HG03039 (cell line): ENCODE results near the gene ALOX12B.
"Not testable (repeated sequence)": the region's sequence is repeated elsewhere in the genome, so short reads cannot be mapped to it uniquely, and the experiment has no call there.

ENCODE experiments used
- ATAC-seq: cut with Tn5 transposase; IDR thresholded peaks from one replicate; pipeline ENCODE4 v1.9.1; 2021; ENCODE audit warnings: mild to moderate bottlenecking, moderate library complexity; ENCODE audit not compliant: unreplicated experiment

Gene ALOX12B

DNA sequence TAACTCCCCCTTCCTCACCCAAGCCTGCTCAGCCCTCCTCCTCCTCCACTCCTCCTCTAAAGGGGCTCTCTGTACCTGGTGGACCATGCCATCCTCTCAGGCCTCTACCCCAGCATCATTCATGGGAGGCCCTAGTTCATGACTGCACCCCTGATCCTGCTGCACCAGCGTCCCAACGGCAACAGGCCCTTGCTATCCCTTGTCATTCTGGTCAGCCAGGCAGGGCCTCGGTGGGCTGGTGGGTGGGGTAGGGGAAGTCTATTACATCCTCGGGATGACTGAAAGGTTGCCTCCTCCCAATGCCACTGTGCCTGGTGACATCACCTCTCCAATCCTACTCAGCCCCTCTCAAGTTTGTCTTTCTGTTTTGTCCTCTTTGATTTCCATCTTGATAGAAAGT lies 19.7 kb downstream of the ALOX12B start:
- no peak for ATAC-seq

DNA sequence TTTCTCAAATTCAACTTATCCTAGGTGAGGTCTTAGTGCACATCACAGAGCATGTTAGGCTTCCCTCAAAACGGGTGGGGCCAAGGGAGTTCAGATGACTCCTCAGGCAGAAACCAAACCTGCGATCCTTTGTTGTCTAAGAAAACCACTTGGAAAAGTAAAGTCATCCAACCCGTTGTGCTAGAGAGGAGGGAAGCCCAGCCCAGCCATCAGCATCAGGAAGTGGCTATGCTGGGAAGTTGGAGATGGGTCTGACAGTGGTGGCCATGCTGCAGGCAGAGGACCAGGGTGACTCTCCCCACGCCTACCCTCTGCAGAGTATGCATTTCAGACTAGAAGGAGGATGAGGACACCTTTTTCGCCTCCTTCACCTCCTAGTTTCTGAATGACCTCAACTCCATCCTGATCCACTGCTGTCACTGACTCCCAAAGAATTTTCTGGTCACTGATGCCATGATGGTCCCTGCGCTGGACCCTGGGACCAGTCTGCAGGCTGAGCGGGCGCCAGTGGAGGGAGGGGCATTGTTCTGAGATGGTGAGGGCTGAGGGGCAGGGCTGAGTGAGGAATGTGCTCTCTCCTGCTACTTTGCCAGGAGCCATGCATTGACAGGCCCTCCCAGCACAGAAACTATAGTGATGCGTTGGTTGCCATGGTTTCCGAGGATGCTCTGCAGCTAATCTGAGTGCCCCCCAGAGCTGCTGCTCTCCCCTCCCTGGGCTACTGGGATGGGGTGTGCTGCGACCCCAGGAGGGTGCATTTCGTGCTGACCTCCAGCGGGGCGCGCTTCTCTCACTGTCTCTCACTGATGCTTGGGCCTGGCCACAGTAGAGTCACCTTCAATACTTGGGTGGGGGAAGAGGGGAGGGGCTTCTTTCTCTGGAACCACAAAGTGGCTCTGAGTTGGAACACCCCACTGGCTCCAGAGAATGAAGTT lies 20.4 kb downstream of the ALOX12B start:
- no peak for ATAC-seq

DNA sequence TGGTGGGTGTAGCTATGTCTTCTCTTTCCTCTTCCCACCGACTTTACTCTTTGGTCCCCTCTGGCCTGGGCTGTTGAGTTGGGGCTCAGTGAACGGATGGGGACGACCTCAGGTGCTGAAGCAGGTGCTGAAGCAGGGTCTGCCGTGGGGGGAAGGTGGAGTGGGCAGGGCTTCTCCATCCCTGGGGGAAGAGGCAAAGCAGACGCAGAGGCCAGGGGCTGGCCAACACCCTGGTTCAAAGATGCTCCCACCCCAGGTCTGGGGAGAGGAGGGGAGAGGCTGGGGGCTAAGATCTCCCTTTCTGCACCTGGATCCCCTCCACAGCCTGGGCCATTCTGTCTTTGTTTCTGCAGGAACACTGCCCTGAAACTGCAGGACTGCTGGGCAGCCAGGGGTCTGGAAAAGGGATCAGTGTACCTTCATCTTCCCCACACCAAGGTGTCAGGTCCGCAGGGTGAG lies 22.9 kb downstream of the ALOX12B start:
- ATAC-seq: no peak

DNA sequence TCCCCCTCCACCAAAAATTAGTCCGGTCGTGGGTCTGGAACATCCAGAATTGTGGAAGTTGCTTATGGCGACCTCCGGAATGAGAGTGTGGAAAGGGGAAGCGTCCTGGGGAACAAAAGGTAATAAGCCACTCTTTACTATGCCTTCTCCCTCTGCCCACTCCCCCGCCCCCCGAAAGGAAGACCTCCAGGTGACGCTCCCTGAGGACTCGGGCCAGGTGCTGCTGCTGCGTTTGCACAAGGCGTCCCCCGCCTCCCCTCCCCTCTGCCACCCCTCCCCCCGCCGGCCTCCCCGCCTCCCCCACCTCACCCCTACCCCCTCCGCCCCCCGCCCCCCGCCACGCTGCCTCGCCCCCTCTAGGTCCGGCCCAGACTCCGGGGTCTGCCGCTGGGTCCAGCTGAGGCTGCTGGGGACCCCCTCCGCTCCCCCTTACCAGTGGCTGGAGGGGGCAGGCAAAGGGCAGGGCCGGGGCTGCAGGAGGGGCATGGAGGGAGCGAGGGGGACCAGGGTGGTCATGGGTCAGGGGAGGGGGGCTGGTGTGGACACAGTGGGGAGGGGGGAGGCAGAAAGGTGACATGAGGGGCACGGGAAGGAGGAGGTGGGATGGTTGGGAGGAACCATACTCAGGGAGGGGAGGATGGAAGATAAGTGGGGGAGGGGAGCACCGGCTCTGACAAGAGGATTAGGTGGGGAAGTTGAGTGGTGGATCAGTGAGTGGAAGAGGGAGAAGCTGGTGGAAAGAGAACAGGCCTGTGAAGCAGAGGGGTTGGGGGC lies 23.6 kb downstream of the ALOX12B start:
- ATAC-seq: no peak

DNA sequence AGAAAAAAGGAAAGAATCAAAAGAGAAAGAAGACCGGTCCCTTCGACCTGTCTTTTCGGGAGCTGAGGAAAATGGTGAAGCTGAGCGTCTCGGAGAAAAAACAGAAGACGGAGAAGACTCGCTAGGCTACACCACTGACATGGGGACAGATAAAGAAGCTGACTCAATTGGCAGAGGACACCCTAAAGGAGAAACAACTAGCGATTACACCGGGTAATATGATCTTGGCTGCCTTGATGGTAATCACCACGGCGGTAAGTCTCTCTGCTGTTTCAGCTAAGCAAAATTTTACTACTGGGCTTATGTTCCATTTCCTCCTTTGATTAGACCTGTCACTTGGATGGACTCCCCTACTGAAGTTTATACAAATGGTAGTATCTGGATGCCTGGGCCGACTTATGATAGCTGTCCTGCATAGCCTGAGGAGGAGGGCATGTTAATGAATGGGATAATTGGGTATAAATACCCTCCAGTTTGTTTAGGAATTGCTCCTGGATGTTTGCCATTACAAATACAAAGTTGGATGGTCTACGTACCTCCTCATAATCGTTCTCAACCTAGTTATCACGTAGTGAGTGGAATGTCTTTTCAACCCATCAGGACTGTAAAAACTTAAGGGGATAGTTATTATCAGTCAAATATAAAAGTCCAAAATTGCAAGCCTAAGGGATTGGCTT lies 24.6 kb downstream of the ALOX12B start:
- no peak for ATAC-seq

DNA sequence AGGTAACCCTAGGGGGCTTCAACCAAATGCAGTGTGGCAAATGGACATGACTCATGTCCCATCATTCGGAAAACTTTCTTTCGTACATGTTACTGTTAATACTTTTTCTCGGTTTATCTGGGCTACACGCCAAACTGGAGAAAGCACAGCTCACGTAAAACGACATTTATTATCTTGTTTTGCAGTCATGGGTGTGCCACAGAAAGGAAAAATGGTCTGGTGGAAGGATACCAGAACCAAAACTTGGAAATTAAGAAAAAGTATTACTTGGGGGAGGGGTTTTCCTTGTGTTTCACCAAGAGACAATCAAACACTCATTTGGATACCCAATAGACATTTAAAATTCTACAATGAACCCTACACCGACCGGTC lies 25.1 kb downstream of the ALOX12B start:
- no peak for ATAC-seq

DNA sequence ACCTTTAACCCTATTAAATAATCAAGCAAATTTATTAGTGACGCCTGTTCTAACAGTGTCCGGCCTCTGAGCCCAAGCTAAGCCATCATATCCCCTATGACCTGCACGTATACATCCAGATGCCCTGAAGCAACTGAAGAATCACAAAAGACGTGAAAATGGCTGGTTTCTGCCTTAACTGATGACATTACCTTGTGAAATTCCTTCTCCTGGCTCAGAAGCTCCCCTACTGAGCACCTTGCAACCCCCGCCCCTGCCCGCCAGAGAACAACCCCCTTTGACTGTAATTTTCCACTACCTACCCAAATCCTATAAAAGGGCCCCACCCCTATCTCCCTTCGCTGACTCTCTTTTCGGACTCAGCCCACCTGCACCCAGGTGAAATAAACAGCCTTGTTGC lies 25.7 kb downstream of the ALOX12B start:
- not testable (repeated sequence) for ATAC-seq

DNA sequence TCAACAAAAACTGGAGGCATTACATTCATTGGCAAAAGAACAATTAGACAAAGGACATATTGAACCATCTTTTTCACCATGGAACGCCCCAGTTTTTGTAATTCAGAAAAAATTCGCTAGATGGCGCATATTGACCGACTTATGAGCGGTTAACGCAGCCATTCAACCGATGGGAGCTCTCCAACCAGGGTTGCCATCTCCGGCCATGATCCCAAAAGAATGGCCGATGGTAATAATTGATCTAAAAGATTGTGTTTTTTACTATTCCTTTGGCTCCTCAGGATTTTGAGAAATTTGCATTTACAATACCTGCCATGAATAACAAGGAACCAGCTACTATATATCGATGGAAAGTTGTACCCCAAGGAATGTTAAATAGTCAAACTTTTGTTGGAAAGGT lies 27.2 kb downstream of the ALOX12B start:
- no peak for ATAC-seq

DNA sequence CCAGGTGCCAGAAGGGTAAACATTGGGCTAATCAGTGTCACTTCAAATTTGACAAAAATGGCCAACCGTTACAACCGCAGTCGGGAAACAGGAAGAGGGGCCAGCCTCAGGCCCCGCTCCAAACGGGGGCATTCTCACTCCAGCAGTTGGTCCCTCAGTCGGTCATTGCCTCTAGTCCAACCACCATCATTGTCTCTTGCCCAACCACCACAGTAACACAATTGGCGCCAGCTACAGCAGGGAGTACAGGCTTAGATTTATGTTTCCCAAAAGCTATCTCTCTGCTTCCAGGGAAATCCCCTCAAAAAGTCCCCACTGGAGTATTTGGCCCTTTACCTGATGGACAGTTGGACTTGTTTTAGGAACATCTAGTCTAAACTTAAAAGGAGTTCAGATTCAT lies 28.4 kb downstream of the ALOX12B start:
- no peak for ATAC-seq

DNA sequence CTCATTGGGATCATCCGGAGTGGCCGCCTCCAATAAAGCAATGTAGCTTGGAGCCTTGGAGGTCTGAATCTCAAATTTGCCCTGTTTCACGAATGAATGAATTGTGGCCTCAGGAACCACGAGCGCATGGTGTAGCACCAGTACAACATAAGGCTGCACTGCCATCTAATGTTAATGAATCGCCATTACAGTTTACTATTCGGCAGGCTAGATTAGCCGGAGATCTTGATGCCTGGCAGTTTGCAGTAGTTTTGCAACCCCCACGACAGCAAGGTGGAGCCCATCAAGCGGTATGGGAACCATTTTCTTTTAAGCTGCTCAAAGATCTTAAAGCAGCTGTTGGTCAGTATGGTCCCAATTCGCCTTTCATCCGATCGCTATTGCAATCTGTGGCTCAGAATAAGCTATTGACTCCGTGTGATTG lies 29.8 kb downstream of the ALOX12B start:
- ATAC-seq: no peak

DNA sequence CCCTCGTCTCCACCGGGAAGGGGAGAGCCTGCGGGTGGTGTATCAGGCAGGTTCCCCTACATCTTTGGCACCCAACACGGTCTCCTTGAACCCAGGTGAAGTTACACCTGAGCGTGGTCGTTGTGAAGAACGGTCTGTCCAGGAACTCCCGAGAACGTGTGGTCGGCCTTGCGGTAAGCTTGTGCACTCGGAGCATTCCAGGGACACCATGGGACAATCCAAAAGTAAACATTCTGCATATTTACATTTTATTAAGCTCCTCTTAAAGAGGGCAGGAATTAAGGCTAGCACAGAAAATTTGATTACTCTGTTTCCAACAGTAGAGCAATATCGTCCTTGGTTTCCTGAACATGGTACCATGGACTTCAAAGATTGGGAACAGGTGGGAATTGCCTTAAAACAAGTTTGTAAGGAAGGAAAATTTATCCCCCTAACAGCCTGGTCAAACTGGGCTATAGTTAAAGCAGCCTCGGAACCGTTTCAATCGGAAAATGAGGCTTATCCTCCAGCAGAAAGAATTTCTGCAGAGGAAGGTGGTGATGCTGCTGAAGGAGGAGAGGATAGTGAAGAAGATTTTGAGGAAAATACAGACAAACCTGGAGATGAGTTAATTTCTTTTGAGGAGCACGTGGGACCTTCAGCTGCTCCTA lies 30.4 kb downstream of the ALOX12B start:
- no peak for ATAC-seq

DNA sequence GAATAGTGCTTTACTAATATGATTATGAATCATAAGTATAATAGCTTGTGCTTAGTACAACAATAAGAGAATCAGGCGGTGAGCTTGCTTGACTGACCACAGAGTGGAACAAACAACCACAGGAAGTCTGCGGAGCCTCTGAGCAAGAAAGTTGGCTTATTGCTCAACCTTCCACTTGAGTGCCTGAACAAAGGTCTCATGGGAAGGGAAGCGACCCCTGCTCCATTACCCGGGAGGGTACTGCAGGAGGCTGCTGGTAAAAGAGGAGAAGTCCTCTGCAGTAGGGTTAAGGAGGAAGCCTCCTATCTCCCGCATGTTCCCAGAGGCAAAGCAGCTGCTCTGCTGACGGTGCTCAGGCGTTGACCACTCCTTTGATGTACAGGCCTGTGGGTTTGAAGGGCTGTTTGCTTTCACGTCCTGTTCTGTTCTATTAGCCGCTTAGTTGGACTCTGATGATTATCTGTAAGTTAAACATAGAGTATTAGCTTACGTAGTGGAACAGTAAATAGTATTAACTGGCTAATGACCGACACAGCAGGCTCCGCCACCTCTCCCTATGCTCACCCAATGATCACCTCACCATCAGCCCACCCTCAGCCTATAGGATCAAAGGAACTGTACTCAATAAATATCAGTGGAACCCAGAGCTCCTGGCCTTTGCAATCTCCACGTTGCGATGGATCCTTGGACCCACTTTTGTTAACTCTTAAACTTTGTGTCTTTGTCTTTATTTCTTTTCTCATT lies 31.1 kb downstream of the ALOX12B start:
- no peak for ATAC-seq

DNA sequence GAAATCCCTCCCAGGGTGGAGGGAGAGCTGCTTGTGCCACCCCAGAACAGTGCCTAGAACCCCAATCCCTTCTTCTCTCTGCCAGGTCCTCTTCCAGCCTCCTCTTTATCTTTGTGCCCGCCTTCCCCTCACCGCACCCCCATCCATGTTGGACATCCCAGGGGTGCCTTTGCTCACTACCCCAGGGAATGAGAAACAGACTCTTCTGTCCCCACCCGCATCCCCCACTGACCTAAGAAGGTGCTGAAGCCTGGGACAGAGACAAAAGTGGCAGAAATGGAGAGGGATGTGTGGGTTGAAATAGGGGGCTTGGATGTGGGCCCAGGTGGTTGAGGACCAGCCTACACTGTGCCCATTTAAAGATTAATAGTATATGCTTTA lies 31.7 kb downstream of the ALOX12B start:
- ATAC-seq: no peak

DNA sequence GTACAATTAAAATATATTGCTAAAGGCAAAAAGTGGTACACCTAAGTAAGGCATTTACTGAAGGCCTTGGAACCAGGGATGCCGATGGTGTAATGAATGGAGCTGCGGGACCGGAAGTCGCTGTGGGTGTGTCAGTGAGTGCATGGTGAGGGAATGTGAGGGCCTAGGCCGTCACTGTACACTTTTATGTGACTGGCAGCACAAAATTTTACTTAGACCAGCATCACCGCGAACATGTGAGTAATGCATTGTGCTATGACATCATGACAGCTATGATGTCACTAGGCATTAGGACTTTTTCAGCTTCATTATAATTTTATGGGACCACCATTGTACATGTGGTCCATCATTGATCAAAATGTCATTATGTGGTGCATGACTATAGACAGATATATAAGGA lies 33.9 kb downstream of the ALOX12B start:
- no peak for ATAC-seq

DNA sequence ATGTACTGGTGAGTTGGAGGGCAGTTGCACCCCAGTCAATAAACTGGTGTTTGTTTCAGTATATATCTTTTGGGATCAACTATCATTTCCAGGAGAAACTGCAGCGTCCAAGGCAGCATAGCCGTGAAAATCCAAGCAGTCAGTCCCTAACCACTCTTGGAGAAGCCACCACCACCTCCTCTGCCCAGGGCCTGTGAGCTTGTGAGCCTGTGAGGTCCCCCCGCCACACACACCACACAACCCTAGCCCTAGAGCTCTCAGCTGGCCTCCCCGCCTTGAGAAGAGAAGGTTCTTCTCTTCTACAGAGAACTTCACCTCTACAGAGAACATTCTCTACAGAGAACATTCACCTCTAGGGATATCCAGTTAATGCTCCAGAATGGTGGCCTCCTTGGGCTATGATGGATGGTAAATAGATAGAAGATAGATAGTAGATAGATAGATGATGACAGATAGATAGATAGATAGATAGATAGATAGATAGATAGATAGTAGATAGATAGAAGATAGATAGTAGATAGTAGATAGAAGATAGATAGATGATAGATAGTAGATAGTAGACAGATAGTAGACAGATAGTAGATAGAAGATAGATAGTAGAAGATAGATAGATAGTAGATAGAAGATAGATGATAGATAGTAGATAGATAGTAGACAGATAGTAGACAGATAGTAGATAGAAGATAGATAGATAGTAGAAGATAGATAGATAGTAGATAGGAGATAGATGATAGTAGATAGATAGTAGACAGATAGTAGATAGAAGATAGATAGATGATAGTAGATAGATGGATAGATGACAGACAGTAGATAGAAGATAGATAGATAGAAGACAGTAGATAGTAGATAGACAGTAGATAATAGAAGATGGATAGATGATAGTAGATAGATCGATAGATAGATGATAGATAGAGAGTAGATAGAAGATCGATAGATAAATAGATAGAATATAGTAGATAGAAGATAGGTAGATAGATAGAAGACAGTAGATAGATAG lies 35.0 kb downstream of the ALOX12B start:
- ATAC-seq: no peak

DNA sequence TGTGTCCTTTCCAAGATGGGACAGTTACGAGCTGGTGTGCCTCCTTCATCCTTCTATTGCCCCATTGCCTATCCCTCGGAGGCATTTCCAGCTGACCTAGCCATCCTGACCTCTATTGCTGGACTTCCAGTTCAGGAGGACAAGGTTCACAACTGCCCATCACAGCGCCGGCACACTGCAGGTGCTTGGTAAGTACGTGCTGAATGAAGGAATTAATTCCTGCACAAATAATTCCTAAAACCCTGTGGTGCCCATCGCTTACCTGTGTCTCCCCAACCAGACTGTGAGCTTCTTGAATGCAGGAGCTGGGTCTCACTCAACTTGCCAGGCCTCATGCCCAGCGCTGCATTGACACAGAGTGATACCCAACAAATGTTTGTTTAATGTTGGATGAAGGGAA lies 35.7 kb downstream of the ALOX12B start:
- no peak for ATAC-seq

DNA sequence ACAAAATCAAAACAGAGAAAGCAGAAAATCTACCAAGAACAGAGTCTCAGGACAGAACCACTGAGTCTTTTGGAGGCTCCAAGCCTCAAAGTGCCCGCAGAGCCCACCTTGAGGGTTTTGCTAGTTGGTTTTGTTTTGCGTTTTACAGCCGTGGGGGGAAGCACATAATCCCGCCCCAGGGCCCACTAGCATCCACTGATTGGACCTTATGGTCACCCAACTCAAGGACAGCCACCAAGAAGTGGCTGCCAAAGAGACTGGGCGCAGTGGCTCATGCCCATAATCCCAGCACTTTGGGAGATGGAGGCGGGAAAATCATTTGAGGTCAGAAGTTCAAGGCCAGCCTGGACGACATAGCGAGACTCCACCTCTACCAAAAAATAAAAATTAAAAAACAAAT lies 38.8 kb downstream of the ALOX12B start:
- ATAC-seq: no peak

DNA sequence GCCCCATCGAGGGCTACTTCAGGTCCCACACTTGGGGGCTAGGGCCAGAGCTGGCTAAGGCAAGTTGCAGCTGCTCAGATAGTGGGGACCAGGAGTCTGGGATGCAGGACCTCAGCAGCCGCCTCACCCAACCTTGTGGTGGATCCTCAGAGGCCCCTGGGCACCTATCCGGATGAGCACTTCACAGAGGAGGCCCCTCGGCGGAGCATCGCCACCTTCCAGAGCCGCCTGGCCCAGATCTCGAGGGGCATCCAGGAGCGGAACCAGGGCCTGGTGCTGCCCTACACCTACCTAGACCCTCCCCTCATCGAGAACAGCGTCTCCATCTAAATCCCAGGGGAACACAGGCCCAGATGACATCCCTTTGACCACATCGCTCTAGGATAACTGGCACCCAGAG lies 39.3 kb downstream of the ALOX12B start:
- ATAC-seq: no peak

DNA sequence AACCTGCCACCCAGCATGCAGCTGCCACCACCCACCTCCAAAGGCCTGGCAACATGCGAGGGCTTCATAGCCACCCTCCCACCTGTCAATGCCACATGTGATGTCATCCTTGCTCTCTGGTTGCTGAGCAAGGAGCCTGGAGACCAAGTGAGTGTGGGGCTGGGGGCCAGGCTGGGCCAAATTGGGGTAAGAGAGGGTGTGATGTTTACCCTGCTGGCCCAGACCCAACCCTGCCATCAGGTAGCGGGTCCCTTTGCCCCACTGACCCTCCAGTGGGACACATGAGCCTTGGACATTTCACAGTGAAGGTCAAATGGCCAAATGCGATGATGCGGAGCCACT lies 39.8 kb downstream of the ALOX12B start:
- no peak for ATAC-seq
